ENCODE measurements around the gene BSN. TPM values are rescaled to one million over a fixed set of nuclear protein-coding genes. Genes with fewer than 3 reads are reported as not detected.

The BSN gene
- total and polyA plus RNA-seq, 5 experiments from 2014 or later, result 0.19 to 0.23 (median 0.22) TPM; not detected in 2

GRCh38 chr3:49716169-49716568 lies 161.9 kb downstream of the BSN start:
- Mint-ChIP-seq H3K4me3 (peak overlapping the region in 1 of 10 donors; percentile 7), H3K9me3 (no peaks in the 10 kb centered on the region), H3K27me3 (no peaks in the 10 kb centered on the region), H3K27ac (peak overlapping the region in 1 of 10 donors; percentile 43), H3K36me3 (peaks cover 0 to under 1% (median 0%) of the 10 kb centered on the region in 3 donors), H3K4me1 (peaks cover 19 to 56% (median 41%) of the 10 kb centered on the region in 4 donors)
- DNase-seq (no peak), ATAC-seq (no peak)
- POLR2A ChIA-PET, result interaction anchor here (1.5 kb wide), 1 partner anchor 11 kb away, joined by 4 read pairs; no protein-coding TSS in a partner anchor

DNA sequence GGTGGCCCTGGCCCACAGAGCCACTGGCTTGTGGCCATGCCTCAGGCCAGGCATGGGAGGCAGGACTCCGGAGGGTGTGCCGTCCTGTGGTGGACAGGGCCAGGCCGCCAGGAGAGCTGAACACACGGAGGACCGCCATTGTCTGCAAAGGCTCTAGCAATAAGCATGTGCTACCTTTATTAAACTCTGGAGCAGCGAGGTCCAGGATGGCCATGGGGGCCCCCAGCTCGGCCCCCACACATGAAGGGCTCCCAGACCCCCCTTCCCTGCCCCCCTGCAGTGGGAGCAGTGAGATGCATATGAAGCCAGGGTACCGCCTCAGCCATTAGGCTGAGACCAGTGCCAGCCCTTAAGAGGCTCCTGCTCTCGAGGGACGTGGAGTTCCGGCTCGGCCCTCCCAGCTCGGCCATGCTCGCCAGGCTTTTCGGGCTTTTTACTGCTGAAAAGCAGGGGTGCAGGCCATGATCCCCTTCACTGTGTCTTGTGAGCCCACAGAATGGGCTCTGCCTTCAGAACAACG lies 162.5 kb downstream of the BSN start:
- no peak for ATAC-seq
- Mint-ChIP-seq H3K4me3 (no peak overlapping the region), H3K27ac (no peak overlapping the region), H3K9me3 (no peaks in the 10 kb centered on the region), H3K4me1 (peaks cover 15 to 53% (median 38%) of the 10 kb centered on the region in 4 donors), H3K36me3 (no peaks in the 10 kb centered on the region), H3K27me3 (no peaks in the 10 kb centered on the region)
- POLR2A ChIA-PET, result no interaction called here
- no peak for DNase-seq

DNA sequence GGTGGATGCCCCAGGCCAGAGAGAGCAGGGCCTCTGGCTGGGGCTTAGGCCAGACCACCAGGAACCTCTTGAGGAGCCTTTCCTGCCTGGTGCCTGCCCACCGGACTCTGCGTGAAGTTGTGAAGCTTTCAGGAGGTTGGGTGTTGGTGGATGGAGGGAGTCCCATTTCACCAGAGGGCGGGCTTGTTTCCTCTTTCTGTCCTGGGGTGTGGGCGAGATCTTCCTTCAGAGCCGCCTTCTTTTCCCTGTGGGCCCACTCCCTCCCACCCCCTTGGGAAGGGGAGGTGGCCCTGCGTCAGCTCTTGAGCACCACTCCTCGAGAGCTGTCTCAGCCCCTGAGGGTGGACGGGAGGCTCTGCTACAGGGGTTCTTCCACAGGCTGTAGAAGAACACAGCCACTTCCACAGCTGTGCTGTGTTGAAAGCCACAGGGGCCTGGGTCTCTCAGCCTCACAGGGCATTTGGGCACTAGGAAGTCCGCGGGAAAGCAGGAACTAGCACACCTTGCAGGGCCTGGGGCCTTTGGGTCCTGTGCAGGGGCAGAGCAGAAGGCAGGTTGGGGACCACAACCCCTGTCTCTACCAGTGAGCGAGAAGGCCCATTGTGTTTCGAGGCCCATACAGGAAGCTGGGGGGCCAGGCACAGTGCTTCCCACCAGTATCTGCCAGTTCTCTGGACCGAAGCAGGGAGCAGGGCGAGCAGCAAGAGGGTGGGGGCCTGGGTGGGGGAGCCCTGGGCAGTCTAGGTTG lies 163.1 kb downstream of the BSN start:
- DNase-seq (no peak), ATAC-seq (no peak)
- no peaks in the 10 kb centered on the region for H3K36me3 Mint-ChIP-seq
- peak overlapping the region in 7 of 10 donors; percentile 22 to 93 (median 39) for H3K4me3 Mint-ChIP-seq
- H3K27ac Mint-ChIP-seq, result peak overlapping the region in 1 of 10 donors; percentile 63
- POLR2A ChIA-PET, result interaction anchor here (0.5 to 0.9 kb wide), 2 partner anchors 48 to 86 kb away, joined by 3 to 4 read pairs; partner anchors contain the start of gene INKA1
- H3K27me3 Mint-ChIP-seq, result no peaks in the 10 kb centered on the region
- peaks cover 15 to 50% (median 36%) of the 10 kb centered on the region in 4 donors for H3K4me1 Mint-ChIP-seq
- no peaks in the 10 kb centered on the region for H3K9me3 Mint-ChIP-seq

DNA sequence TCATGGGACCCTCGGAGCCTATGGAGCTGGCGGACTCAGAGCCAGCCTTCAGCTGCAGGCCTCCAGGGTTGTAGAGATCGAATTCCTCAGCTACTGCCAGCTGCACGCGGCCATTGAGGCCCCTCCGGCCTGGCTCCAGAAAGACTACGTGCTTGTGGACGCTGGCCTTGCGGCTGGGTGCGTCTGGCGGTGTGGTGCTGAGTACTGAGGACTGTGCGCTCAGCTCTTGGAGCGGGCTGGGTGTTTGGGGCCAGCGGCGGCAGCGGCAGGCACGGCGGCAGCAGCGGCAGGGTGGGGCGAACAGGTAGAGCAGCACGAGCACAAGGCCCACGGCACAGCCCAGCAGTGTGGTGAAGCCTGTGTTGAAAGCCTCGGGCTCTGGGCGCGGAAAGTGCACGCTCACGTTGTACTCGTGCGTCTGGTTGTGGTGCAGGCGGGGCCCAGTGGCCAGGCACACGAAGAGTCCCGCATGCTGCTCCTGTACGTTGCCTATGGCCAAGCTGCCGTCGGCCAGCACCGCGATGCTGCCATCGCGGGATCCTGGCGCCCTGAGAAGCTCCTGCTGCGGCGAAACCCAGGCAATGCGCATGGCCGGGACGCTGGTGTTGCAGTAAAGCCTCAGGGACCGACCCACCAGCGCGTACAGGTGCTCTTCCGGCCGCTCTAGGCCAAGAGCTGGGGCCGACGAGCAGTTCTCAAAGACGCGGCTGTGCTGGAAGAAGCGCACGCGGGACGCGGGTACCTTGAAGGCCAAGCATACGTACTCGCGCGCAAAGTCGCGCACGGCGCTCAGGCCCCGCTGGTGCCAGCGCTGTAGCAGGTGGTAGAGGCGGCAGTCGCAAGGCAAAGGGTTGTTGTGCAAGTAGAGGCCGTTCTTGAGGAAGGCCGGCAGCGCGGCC lies 163.9 kb downstream of the BSN start:
- H3K9me3 Mint-ChIP-seq, result no peaks in the 10 kb centered on the region
- H3K27me3 Mint-ChIP-seq, result no peaks in the 10 kb centered on the region
- peak overlapping the region; percentile 89 to 95 (median 92) for H3K4me3 Mint-ChIP-seq
- POLR2A ChIA-PET, result interaction anchor here (0.9 to 1.7 kb wide), 4 partner anchors 68 to 222 kb away, joined by 3 to 9 read pairs (median 4); partner anchors contain the start of genes INKA1, IP6K1 and RBM6
- no peak for ATAC-seq
- DNase-seq, result no peak
- H3K36me3 Mint-ChIP-seq, result no peaks in the 10 kb centered on the region
- H3K4me1 Mint-ChIP-seq, result peaks cover 20 to 49% (median 38%) of the 10 kb centered on the region in 4 donors
- peak overlapping the region in 7 of 10 donors; percentile 60 to 96 (median 84) for H3K27ac Mint-ChIP-seq

DNA sequence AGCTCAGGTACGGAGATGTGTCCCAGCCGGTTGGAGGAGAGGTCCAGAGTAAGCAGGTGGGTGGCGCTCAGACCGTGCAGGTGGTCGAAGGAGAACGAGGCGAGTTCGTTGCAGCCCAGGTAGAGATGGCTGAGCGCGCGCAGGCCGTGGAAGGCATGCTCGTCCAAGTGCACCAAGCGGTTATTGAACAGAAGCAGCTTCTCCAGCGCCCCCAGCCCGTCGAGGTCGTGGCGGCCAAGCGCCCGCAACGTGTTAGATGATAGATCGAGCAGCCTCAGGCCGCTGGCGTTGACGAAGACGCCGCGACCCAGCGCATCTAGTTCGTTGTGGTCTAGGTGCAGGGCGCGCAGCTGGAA lies 164.6 kb downstream of the BSN start:
- Mint-ChIP-seq H3K4me1 (peaks cover 22 to 49% (median 39%) of the 10 kb centered on the region in 4 donors), H3K9me3 (no peaks in the 10 kb centered on the region), H3K27ac (peak overlapping the region in 9 of 10 donors; percentile 72 to 97 (median 93)), H3K36me3 (no peaks in the 10 kb centered on the region), H3K4me3 (peak overlapping the region; percentile 89 to 95 (median 92)), H3K27me3 (no peaks in the 10 kb centered on the region)
- ATAC-seq (no peak), DNase-seq (no peak)
- POLR2A ChIA-PET, result interaction anchor here (0.8 to 1.7 kb wide), 10 partner anchors 12 to 221 kb away, joined by 3 to 9 read pairs (median 4); partner anchors contain the start of genes INKA1, IP6K1, RBM6 and UBA7

DNA sequence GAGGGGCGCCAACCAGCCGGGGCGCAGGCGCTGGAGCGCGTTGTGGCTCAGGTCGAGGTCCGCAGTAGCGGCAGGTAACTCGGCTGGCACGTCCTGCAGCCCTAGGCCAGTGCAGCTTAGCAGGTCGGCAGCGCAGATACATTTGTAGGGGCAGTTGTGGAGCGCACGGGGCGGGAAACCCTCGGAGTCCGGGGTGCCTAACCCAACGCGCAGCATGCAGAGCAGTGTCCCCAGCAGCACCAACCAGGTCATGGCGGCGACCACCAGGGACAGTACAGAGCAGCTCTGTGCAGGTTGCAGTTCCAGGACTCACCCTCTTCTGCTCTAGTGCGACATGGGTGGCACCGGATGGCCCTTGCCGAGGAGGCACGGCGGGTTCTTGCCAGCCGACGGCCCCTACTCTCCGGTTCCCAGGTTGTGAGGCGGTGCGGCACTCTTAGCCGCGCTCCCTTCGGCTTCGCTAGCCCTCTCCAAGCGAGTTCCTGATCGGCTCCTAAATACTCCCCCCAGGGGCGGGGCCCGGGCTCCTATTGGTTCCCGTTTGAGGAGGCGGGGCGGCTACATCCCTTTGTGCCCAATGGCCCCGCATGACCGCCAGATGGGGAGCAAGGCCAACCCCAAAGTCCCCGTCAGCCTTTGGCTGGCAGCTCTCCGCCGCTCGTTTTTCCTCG lies 165.1 kb downstream of the BSN start, which contains the start of gene AMIGO3:
Gene AMIGO3 (minus strand): TSS at position 471 of the 671 bp plus-strand sequence. CDS start 219 bp downstream, at position 252.
- Mint-ChIP-seq H3K4me3 (peak within 1 kb of the TSS; percentile 89 to 95 (median 92)), H3K4me1 (peaks cover 22 to 48% (median 43%) of the 10 kb centered on the region in 4 donors), H3K27ac (peak within 1 kb of the TSS; percentile 84 to 97 (median 94)), H3K36me3 (no peaks in the 10 kb centered on the region), H3K9me3 (no peaks in the 10 kb centered on the region), H3K27me3 (no peaks in the 10 kb centered on the region)
- DNase-seq (peak; percentile 83 to 95 (median 88)), ATAC-seq (peak; percentile 77 to 82)
- POLR2A ChIA-PET, result interaction anchor here (0.7 to 1.7 kb wide), 14 partner anchors 13 to 574 kb away, joined by 3 to 9 read pairs (median 4); partner anchors contain the start of genes INKA1, IP6K1, RBM6 and UBA7

Other genes starting within 250 kb of the BSN start
- 100 to 1,000 TPM; 108 to 118 TPM for gene USP4, start 214.4 kb upstream of the BSN start, total RNA-seq
- 10 to 100 TPM; 49.6 to 69.1 (median 50.6) TPM for gene USP4, start 214.4 kb upstream of the BSN start, polyA plus RNA-seq
- 10 to 100 TPM; 73.6 to 83.7 TPM for gene GPX1, start 196.1 kb upstream of the BSN start, total RNA-seq
- 100 to 1,000 TPM; 149 to 249 (median 224) TPM for gene GPX1, start 196.1 kb upstream of the BSN start, polyA plus RNA-seq
- gene RHOA, start 142.5 kb upstream of the BSN start, total RNA-seq, result 100 to 1,000 TPM; 235 to 254 TPM
- 100 to 1,000 TPM; 478 to 683 (median 552) TPM for gene RHOA, start 142.5 kb upstream of the BSN start, polyA plus RNA-seq
- gene TCTA, start 142.1 kb upstream of the BSN start, total RNA-seq, result 10 to 100 TPM; 34.0 to 34.1 TPM
- gene TCTA, start 142.1 kb upstream of the BSN start, polyA plus RNA-seq, result 10 to 100 TPM; 37.6 to 48.8 (median 45.5) TPM
- 1 to 10 TPM; 9.4 to 9.9 TPM for gene AMT, start 132.0 kb upstream of the BSN start, total RNA-seq
- gene AMT, start 132.0 kb upstream of the BSN start, polyA plus RNA-seq, result 1 to 10 TPM; 1.6 to 3.1 (median 1.9) TPM
- 10 to 100 TPM; 21.6 to 23.0 TPM for gene NICN1, start 125.2 kb upstream of the BSN start, total RNA-seq
- gene NICN1, start 125.2 kb upstream of the BSN start, polyA plus RNA-seq, result 1 to 10 TPM; 7.4 to 9.7 (median 8.2) TPM
- gene DAG1, start 84.2 kb upstream of the BSN start, total RNA-seq, result 10 to 100 TPM; 16.8 to 20.3 TPM
- gene DAG1, start 84.2 kb upstream of the BSN start, polyA plus RNA-seq, result 1 to 10 TPM; 4.6 to 6.4 (median 4.7) TPM
- 100 to 1,000 TPM; 137 to 139 TPM for gene APEH, start 119.9 kb downstream of the BSN start, total RNA-seq
- gene APEH, start 119.9 kb downstream of the BSN start, polyA plus RNA-seq, result 100 to 1,000 TPM; 105 to 131 (median 114) TPM
- 10 to 100 TPM; 13.3 to 13.7 TPM for gene MST1, start 135.0 kb downstream of the BSN start, total RNA-seq
- 1 to 10 TPM in 1 of 3 donors, under 1 TPM in 2; 0.29 to 1.1 (median 0.74) TPM for gene MST1, start 135.0 kb downstream of the BSN start, polyA plus RNA-seq
- 10 to 100 TPM; 66.4 to 70.0 TPM for gene RNF123, start 135.1 kb downstream of the BSN start, total RNA-seq
- gene RNF123, start 135.1 kb downstream of the BSN start, polyA plus RNA-seq, result 10 to 100 TPM in 2 of 3 donors, 1 to 10 TPM in 1; 8.8 to 20.4 (median 10.5) TPM
- 1 to 10 TPM; 1.0 to 1.1 TPM for gene AMIGO3, start 165.2 kb downstream of the BSN start, total RNA-seq
- 1 to 10 TPM; 1.2 to 1.5 (median 1.2) TPM for gene AMIGO3, start 165.2 kb downstream of the BSN start, polyA plus RNA-seq
- gene GMPPB, start 169.5 kb downstream of the BSN start, total RNA-seq, result 10 to 100 TPM; 21.6 to 22.2 TPM
- 10 to 100 TPM in 2 of 3 donors, 1 to 10 TPM in 1; 7.5 to 14.8 (median 12.3) TPM for gene GMPPB, start 169.5 kb downstream of the BSN start, polyA plus RNA-seq
- 10 to 100 TPM; 49.9 to 53.4 TPM for gene IP6K1, start 232.1 kb downstream of the BSN start, total RNA-seq
- gene IP6K1, start 232.1 kb downstream of the BSN start, polyA plus RNA-seq, result 10 to 100 TPM; 11.7 to 26.0 (median 17.4) TPM
- not detected for gene CDHR4, start 245.4 kb downstream of the BSN start, total RNA-seq
- not detected for gene CDHR4, start 245.4 kb downstream of the BSN start, polyA plus RNA-seq
- gene INKA1, start 248.8 kb downstream of the BSN start, total RNA-seq, result 1 to 10 TPM; 1.8 to 4.4 TPM
- 1 to 10 TPM in 1 of 3 donors, under 1 TPM in 2; 0.33 to 3.5 (median 0.44) TPM for gene INKA1, start 248.8 kb downstream of the BSN start, polyA plus RNA-seq